D721Med (cell line): Measurements from ENCODE around the gene HDAC4.

ENCODE experiments used
- DNase-seq: peaks from one replicate; pipeline ENCODE4 v3.0.0; 2011; ENCODE audit warnings: low spot score; ENCODE audit not compliant: insufficient read length
- FAIRE-seq: peaks from 2 replicates; lab custom pipeline; 2011; peaks lifted over from hg19 to GRCh38; lab: Jason Lieb, UNC
- TF ChIP-seq, protein P1 (sequence below): IDR thresholded peaks from 2 replicates; pipeline ENCODE4 v1.5.1; 2012; ENCODE audit warnings: mild to moderate bottlenecking, control low read depth; ENCODE audit not compliant: insufficient read depth; ENCODE audit errors: missing control alignments

HDAC4 gene

DNA sequence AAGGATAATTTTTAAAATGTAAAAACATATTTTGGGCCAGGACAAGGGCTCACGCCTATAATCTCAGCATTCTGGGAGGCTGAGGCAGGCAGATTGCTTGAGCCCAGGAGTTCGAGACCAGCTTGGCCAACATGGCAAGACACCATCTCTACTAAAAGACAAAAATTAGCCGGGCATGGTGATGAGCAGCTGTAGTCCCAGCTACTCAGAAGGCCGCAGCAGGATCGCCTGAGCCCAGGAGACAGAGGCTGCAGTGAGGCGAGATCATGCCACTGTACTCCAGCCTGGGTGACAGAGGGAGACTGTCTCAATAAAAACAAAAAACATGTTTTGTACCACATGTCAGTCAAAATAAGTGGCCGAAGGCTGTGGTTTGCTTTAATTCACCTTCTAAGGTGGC is 122.5 kb downstream of the HDAC4 start:
- DNase-seq (no peak), FAIRE-seq (no peak)
- TF ChIP-seq, protein P1, sequence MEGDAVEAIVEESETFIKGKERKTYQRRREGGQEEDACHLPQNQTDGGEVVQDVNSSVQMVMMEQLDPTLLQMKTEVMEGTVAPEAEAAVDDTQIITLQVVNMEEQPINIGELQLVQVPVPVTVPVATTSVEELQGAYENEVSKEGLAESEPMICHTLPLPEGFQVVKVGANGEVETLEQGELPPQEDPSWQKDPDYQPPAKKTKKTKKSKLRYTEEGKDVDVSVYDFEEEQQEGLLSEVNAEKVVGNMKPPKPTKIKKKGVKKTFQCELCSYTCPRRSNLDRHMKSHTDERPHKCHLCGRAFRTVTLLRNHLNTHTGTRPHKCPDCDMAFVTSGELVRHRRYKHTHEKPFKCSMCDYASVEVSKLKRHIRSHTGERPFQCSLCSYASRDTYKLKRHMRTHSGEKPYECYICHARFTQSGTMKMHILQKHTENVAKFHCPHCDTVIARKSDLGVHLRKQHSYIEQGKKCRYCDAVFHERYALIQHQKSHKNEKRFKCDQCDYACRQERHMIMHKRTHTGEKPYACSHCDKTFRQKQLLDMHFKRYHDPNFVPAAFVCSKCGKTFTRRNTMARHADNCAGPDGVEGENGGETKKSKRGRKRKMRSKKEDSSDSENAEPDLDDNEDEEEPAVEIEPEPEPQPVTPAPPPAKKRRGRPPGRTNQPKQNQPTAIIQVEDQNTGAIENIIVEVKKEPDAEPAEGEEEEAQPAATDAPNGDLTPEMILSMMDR: no peak

DNA sequence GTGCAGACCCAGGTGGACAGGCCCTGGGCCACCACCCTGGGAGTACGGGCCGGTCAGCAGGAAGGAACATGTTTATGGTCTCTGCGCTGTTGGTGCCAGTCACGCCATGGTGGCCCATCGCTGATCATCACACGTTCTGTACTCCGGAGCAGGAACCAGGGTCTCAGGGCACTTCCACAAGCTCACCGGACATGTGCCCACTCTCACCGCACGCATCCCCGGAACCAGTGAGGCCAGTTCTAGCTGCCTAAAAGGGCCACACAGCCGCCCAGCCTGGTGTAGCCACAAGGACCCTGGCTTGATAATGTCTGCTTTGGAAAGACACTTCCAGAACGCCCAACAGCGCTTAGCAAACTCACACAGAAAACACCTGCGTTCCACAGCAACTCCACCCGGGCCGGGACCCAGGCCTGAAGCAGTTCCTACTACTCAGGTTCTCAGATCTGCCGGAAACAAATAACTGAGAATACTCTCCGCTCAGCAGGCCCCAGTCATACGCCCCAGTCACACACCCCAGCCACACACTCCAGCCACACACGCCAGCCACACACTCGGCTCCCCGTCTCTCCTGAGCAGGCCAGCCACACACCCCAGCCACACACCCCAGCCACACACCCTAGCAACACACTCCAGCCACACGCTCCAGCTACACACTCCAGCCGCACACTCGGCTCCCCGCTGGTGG is 123.3 kb downstream of the HDAC4 start:
- FAIRE-seq: no peak
- DNase-seq: no peak
- TF ChIP-seq, protein P1: no peak

DNA sequence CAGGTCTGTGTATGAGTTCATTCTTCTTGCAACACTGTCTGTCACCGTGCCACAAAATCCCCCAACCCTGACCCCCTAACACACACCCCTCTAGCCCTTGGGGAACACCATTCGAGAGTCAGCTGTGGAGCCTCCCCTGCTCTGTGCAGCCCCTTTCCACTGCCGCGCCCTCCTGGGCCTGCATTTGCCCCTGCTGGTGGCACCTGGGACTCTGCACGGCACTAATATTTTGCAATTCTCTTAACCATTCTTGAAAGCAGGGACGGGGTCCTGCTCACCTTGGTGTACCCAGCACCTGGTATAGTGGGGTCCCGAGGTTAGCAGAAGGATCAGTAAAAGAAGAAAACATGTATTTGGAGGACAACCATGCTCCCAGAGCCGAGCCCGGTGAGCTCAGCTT is 124.0 kb downstream of the HDAC4 start:
- FAIRE-seq (no peak), DNase-seq (no peak)
- TF ChIP-seq, protein P1: no peak

DNA sequence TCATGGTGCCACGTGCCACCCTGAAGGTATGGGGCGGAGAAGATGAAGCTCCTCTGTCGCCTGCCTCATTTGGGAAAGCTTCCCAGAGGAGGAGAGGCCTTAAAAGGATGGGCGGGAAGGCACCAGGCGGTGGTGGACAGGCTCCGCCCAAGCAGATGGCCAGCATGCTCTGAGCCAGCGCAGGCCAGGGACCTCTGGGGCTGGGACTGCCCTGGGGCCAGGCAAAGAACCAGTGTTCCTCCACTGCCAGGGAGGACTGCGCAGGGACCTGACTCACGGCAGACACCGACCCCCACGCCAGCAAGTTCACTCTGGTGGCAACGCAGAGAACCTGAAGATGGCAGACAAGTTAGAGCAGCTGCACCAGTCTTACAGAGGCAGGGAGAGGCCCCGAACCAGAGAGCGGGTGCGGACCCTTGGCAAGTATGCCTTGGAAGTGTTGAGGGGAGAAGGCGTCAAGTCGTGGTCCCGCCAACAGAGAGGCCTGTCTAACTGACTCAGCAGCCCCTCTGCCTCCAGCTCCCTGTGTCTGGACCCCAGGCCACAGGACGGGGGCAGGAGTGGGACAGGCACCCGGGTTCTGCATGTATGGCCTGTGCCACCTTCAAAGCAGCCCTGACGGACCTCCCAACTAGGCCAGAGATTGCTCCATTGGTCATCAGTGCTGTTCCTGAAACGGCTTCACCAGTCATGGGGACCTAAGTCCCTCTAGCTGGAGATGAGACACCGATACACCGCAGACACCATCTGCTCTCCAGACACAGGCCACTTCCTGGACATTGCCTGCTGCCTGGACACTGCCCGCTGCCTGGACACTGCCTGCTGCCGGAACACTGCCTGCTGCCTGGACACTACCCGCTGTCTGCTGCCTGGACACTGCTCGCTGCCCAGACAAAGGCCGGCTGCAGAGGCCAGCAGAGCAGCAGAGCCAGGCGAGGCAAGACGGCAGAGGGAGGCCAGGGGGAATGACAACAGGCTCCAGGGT is 124.7 kb downstream of the HDAC4 start:
- TF ChIP-seq, protein P1: no peak
- FAIRE-seq (no peak), DNase-seq (no peak)

DNA sequence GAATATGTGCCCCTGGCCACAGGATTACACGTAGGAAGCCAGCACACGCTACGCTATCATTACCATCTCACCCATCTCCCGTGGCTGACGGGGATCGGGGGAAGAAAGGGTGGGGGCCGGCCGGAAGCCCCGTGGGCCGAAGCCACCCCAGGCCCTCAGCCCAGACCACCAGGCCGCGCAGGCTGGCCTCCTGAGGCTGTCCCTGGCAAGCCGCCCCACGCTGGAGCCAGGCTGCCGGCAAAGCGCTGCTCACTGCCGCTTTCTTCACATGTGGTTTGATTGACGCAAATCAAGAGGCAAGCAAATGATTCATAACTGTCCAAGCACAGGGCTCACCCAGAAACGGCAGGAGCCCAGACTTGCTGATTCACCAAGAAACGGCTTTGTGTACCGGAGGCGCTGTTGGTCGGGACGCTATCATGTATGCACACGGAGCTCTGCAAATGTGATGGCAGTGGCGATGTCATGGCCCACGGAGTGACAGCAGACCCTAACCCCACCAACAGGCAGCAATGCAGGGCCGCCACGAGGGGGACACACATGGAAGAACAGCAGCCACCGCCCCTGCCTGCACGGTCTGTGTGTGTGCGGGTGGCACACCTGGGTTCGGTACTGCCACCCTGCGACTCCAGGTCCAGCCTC is 125.7 kb downstream of the HDAC4 start:
- FAIRE-seq: no peak
- no peak for DNase-seq
- TF ChIP-seq, protein P1: no peak

DNA sequence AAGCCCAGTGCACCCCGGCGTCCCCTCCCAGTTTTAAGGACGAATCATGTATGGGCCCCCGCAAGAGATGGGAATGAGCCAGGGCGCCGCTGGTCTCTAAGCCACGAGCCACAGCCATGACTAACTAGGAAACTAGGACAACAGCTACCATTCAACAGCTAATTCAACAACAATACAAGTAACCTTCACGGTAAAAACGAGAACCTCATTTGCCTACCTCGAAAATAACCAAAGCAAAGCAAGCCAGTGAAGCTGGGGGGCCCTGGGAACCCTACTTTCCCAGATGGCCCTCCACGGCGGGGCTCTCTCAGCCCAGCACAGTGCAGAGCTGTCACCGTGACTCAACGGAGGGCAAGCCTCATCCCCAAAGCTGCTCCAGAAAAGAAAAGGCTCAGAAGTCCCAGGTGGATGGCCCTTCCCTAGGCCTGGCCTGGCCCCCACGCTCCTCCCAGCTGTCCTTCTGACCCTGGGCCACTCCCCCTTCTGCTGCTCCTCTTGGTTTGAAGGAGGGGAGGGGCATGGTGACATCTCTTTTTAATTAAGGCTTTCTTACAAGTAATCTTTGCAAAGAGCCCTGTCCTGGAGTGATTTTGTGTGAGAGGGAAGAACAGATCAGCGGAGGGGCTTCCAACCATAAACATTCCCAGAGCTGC is 126.3 kb downstream of the HDAC4 start:
- FAIRE-seq (no peak), DNase-seq (no peak)
- TF ChIP-seq, protein P1: no peak
